Limb (tissue), 2 donors: Measurements from ENCODE around the gene SSH2.

Source experiments
- DNase-seq, 2 donors: peaks; one replicate each; pipeline ENCODE4 v3.0.0-alpha.2; 2016; ENCODE audit errors: extremely low spot score in 2 of 2

SSH2 gene

GRCh38 chr17:29840884-29841283 is 89.1 kb downstream of the SSH2 start:
- DNase-seq = no peak

GRCh38 chr17:29839656-29840055 is 90.4 kb downstream of the SSH2 start:
- DNase-seq = no peak

- DNase-seq = no peak
Measured at GRCh38 chr17:29838961-29839360, 91.1 kb downstream of the SSH2 start.

GRCh38 chr17:29837531-29837930 is 92.5 kb downstream of the SSH2 start:
- no peak for DNase-seq

GRCh38 chr17:29836643-29837042 is 93.4 kb downstream of the SSH2 start:
- DNase-seq = no peak

- DNase-seq = no peak
Measured at GRCh38 chr17:29835435-29836351, 94.3 kb downstream of the SSH2 start.

- DNase-seq = no peak
Measured at GRCh38 chr17:29833801-29834200, 96.2 kb downstream of the SSH2 start.

- DNase-seq = no peak
Measured at GRCh38 chr17:29828676-29829284, 101.2 kb downstream of the SSH2 start.

- no peak for DNase-seq
Measured at GRCh38 chr17:29827179-29827578, 102.8 kb downstream of the SSH2 start.

GRCh38 chr17:29826114-29826692 is 103.8 kb downstream of the SSH2 start:
- DNase-seq = no peak

- no peak for DNase-seq
Measured at GRCh38 chr17:29825604-29826003, 104.4 kb downstream of the SSH2 start.

GRCh38 chr17:29821897-29822296 is 108.1 kb downstream of the SSH2 start:
- no peak for DNase-seq

GRCh38 chr17:29820425-29820824 is 109.6 kb downstream of the SSH2 start:
- no peak for DNase-seq

GRCh38 chr17:29807520-29808361 is 122.3 kb downstream of the SSH2 start:
- peak; percentile 79 to 80 for DNase-seq

- DNase-seq = no peak
Measured at GRCh38 chr17:29802246-29802645, 127.8 kb downstream of the SSH2 start.

- DNase-seq = no peak
Measured at GRCh38 chr17:29800457-29800856, 129.6 kb downstream of the SSH2 start.

GRCh38 chr17:29796652-29797051 is 133.4 kb downstream of the SSH2 start:
- DNase-seq = no peak

GRCh38 chr17:29793501-29793900 is 136.5 kb downstream of the SSH2 start:
- no peak for DNase-seq

- DNase-seq = no peak
Measured at GRCh38 chr17:29791336-29792080, 138.5 kb downstream of the SSH2 start.

GRCh38 chr17:29789196-29790170 is 140.5 kb downstream of the SSH2 start:
- DNase-seq = no peak
